Fibroblast of skin of back (primary cell): ENCODE data around the gene EPB41L3. TPM values are rescaled to one million over a fixed set of nuclear protein-coding genes. Genes with fewer than 3 reads are reported as not detected.
"Not testable (repeated sequence)": the region's sequence is repeated elsewhere in the genome, so short reads cannot be mapped to it uniquely, and the experiment has no call there.

ENCODE experiments used
- DNase-seq: peaks from one replicate; pipeline ENCODE4 v3.0.0-alpha.2; 2013
- polyA plus RNA-seq, 2 experiments: library from polyadenylated mRNA; unstranded; fragments of 120-200 nt; gene quantifications; one replicate each; pipeline ENCODE4 v1.2.1, GENCODE V29; 2013; ENCODE audit not compliant: insufficient read length in 2 of 2

The EPB41L3 gene
- 16.5 TPM for polyA plus RNA-seq (2013, experiment 1 of 2; ENCODE audit: insufficient read length)
- 7.2 TPM for polyA plus RNA-seq (2013, experiment 2 of 2; ENCODE audit: insufficient read length)

- peak; percentile 29 for DNase-seq
These were observed at the start of gene EPB41L3 for GRCh38 chr18:5543773-5544389. Gene EPB41L3, minus strand, starts transcription at chr18:5543997. Its CDS starts 54,814 bp downstream, at chr18:5489183.

GRCh38 chr18:5588529-5588928, 44.7 kb upstream of the EPB41L3 start:
- DNase-seq: no peak

GRCh38 chr18:5585653-5586052, 41.9 kb upstream of the EPB41L3 start:
- DNase-seq: no peak

GRCh38 chr18:5584746-5585417, 41.1 kb upstream of the EPB41L3 start:
- DNase-seq: peak; percentile 81

- peak; percentile 87 for DNase-seq
These were observed 39.3 kb upstream of the EPB41L3 start for GRCh38 chr18:5582849-5583681.

GRCh38 chr18:5582076-5582475, 38.3 kb upstream of the EPB41L3 start:
- peak; percentile 53 for DNase-seq

GRCh38 chr18:5574843-5575242, 31.0 kb upstream of the EPB41L3 start:
- DNase-seq: no peak

- DNase-seq: no peak
These were observed 27.9 kb upstream of the EPB41L3 start for GRCh38 chr18:5571666-5572065.

GRCh38 chr18:5570613-5571012, 26.8 kb upstream of the EPB41L3 start:
- DNase-seq: not testable (repeated sequence)

GRCh38 chr18:5568416-5568815, 24.6 kb upstream of the EPB41L3 start:
- no peak for DNase-seq

- DNase-seq: no peak
These were observed 15.1 kb upstream of the EPB41L3 start for GRCh38 chr18:5558851-5559250.

GRCh38 chr18:5556310-5556974, 12.6 kb upstream of the EPB41L3 start:
- DNase-seq: no peak

- no peak for DNase-seq
These were observed 10.8 kb upstream of the EPB41L3 start for GRCh38 chr18:5554629-5555028.

- peak; percentile 52 for DNase-seq
These were observed 2.9 kb upstream of the EPB41L3 start for GRCh38 chr18:5546660-5547059.

- no peak for DNase-seq
These were observed 639 bp downstream of the EPB41L3 start for GRCh38 chr18:5543036-5543680.

- DNase-seq: no peak
These were observed 1.2 kb downstream of the EPB41L3 start for GRCh38 chr18:5542515-5543035.

GRCh38 chr18:5541644-5542043, 2.2 kb downstream of the EPB41L3 start:
- no peak for DNase-seq

GRCh38 chr18:5539391-5539790, 4.4 kb downstream of the EPB41L3 start:
- no peak for DNase-seq

GRCh38 chr18:5538544-5538943, 5.3 kb downstream of the EPB41L3 start:
- no peak for DNase-seq

- DNase-seq: no peak
These were observed 5.9 kb downstream of the EPB41L3 start for GRCh38 chr18:5537860-5538259.

GRCh38 chr18:5534845-5535244, 9.0 kb downstream of the EPB41L3 start:
- no peak for DNase-seq

GRCh38 chr18:5532066-5532465, 11.7 kb downstream of the EPB41L3 start:
- no peak for DNase-seq
